ENCODE measurements around the gene KRT80.

DNA sequence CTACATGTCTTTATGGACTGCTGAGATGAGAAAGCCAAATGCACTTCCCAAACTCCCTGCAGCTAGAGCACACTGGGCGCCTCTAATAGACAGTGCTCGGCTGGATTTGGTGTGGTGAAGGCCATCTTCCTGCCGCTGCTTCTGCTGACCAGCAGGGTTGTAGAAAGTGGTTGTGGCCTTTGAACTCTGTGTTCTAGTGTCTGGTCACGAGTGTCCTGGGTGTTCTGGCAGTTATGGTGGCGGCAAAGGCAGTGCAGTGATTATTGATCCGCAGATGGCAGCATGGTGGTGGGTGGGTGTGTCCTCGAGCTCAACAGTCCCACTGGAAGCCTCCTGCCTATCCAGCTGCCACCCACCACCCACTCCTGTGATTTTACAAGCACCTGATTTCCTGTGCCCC, 68.9 kb downstream of the KRT80 start:
- no peak for TF ChIP-seq FOSL1 (IDR thresholded peaks at IDR 0.05; ENCODE audit: low read depth)
- no peak for TF ChIP-seq ATF3 (IDR thresholded peaks at IDR 0.05)
- TF ChIP-seq, protein P1, sequence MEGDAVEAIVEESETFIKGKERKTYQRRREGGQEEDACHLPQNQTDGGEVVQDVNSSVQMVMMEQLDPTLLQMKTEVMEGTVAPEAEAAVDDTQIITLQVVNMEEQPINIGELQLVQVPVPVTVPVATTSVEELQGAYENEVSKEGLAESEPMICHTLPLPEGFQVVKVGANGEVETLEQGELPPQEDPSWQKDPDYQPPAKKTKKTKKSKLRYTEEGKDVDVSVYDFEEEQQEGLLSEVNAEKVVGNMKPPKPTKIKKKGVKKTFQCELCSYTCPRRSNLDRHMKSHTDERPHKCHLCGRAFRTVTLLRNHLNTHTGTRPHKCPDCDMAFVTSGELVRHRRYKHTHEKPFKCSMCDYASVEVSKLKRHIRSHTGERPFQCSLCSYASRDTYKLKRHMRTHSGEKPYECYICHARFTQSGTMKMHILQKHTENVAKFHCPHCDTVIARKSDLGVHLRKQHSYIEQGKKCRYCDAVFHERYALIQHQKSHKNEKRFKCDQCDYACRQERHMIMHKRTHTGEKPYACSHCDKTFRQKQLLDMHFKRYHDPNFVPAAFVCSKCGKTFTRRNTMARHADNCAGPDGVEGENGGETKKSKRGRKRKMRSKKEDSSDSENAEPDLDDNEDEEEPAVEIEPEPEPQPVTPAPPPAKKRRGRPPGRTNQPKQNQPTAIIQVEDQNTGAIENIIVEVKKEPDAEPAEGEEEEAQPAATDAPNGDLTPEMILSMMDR (IDR thresholded peaks at IDR 0.05 in 2 of 3, conservative IDR thresholded peaks at IDR 0.05 in 1 of 3; ENCODE audit: borderline replicate concordance in 1 of 3, insufficient read depth in 1 of 3, low read depth in 2 of 3, low read length in 2 of 3): no peak
- no peak for TF ChIP-seq POLR2A (IDR thresholded peaks at IDR 0.05; ENCODE audit: borderline replicate concordance, extremely low read depth, insufficient read depth, insufficient read length)
- TF ChIP-seq CEBPB (IDR thresholded peaks at IDR 0.05; ENCODE audit: low read depth): no peak
- TF ChIP-seq EZH2 (IDR thresholded peaks at IDR 0.05): no peak
- no peak for TF ChIP-seq POLR2AphosphoS5 (IDR thresholded peaks at IDR 0.05; ENCODE audit: low read depth, low read length)
- TF ChIP-seq MAX (IDR thresholded peaks at IDR 0.05): no peak
- TF ChIP-seq EZH2phosphoT487 (IDR thresholded peaks at IDR 0.05; ENCODE audit: borderline replicate concordance): no peak
